Measurements from ENCODE around the gene LIM2. TPM values are rescaled to one million over a fixed set of nuclear protein-coding genes. Genes with fewer than 3 reads are reported as not detected.
"Not testable (repeated sequence)": the region's sequence is repeated elsewhere in the genome, so short reads cannot be mapped to it uniquely, and the experiment has no call there.

Gene LIM2, protein sequence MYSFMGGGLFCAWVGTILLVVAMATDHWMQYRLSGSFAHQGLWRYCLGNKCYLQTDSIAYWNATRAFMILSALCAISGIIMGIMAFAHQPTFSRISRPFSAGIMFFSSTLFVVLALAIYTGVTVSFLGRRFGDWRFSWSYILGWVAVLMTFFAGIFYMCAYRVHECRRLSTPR
- polyA plus RNA-seq (ENCODE audit: insufficient read length) = not detected

- no peak for DNase-seq
These were observed at the start of gene LIM2 for GRCh38 chr19:51387924-51388389. TSS of gene LIM2 (minus strand) at chr19:51387974. CDS start at chr19:51387443, 531 bp downstream.

- no peak for DNase-seq
These were observed 46.7 kb upstream of the LIM2 start for GRCh38 chr19:51434456-51434855.

DNA sequence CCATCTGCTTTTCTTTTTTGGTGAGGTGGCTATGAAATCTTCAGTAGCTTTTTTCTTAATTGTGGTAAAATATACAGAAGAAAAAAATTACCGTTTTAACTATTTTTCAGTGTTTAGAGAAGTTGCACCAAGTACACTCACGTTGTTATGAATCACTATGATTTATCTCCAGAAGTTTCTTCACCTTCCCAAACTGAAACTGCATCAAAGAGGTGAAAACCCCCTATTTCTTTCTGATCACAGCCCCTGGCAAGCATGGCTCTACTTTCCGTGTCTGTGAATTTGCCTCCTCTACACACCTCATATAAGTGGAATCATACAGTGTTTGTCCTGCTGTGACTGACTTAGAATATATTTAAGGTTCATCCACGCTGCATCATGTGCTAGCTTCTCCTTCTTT is 45.3 kb upstream of the LIM2 start:
- no peak for DNase-seq

DNA sequence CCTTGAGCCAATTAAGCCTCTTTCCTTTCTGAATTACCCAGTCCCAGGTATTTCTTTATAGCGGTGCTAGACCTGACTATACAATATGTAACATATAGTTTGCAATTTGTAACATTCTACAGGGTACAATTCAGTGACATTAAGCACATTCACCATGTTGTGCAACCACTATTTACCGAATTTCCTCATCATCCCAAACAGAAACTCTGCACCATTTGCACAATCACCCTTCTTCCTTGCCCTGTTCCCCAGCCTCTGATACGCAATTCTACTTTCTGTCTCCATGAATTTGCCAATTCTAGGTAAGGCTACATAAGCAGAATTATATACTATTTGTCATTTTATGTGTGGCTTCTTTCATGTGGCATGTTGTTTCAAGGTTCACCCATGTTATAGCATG is 43.4 kb upstream of the LIM2 start:
- DNase-seq = no peak

GRCh38 chr19:51430221-51430620 is 42.4 kb upstream of the LIM2 start:
- no peak for DNase-seq

- DNase-seq = no peak
These were observed 39.4 kb upstream of the LIM2 start for GRCh38 chr19:51427201-51427600.

DNA sequence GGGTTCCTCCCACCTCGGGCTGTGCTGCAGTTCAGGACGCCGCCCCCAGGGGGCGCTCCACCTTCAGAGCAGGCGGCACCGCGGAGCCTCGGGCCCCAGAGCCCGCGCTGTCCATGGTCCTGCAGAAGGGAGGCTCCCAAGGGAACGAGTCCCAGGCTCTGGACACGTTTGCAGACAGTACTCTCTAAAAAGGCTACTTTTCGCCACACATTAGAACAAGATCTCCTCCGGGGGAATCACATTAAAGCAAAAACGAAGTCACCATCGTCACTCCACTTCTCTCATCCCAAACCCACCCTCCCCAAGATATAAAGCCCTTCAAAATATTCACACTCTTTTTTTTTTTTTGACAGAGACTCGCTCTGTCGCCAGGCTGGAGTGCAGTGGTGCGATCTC is 34.3 kb upstream of the LIM2 start:
- peak; percentile 60 for DNase-seq

DNA sequence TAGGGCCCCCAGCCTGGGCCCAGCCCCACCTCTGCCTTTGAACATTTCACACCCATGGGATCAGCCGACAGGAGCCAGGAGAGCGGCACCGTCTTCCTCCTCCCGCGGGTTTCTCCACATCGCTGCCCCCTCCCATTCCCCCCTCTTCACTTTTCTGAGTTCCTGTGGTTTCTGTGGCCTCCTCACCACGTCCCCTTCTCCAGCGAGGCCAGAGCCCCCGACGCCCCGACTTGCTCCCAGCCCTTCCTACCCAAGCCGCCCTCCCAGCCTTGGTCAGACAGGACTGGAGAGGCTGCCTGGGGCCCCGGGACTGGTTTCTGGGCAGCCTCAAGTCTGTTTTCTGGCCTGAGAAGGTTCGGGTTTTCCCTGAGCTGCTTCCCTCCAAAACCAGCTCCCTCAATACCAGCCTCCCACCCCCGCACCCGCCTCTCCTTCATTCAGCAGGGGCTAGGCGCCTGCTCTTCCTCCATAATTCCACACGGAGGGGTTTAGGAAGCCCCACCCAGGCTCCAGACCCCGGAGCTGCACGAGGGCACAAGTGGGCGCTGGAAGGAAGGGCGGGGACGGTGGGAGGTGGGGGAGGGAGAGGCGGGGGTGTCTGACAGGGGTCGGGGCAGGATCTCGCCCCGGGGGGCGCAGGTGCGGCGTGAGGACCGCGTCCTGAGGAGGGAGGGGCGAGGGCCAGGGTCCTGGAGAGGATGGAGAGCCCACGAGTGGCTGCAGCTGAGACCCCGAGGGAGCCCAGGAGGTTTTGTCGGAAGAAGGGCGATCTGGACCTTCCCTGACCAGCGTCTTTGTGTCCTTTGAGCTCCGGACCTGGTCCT is 33.7 kb upstream of the LIM2 start:
- DNase-seq = no peak

GRCh38 chr19:51420511-51420910 is 32.7 kb upstream of the LIM2 start:
- DNase-seq = not testable (repeated sequence)

GRCh38 chr19:51418707-51419106 is 30.9 kb upstream of the LIM2 start:
- DNase-seq = no peak

DNA sequence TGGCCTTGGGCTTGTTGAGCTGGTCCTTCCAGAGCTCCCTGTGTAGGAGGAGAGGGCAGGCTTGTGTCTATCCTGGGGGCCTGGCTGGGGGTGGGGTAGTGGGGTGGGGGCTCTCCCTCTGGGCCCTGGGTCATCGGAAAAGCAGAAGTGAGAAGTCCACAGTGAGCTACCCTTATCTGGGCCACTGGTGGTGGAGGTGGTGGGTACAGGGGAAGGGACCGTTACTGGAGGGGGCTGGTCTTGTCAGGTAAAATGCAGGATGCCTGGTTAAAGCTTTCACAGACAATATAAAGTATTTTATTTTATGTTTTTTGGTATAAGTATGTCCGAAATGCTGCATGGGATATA is 30.0 kb upstream of the LIM2 start:
- DNase-seq = no peak

DNA sequence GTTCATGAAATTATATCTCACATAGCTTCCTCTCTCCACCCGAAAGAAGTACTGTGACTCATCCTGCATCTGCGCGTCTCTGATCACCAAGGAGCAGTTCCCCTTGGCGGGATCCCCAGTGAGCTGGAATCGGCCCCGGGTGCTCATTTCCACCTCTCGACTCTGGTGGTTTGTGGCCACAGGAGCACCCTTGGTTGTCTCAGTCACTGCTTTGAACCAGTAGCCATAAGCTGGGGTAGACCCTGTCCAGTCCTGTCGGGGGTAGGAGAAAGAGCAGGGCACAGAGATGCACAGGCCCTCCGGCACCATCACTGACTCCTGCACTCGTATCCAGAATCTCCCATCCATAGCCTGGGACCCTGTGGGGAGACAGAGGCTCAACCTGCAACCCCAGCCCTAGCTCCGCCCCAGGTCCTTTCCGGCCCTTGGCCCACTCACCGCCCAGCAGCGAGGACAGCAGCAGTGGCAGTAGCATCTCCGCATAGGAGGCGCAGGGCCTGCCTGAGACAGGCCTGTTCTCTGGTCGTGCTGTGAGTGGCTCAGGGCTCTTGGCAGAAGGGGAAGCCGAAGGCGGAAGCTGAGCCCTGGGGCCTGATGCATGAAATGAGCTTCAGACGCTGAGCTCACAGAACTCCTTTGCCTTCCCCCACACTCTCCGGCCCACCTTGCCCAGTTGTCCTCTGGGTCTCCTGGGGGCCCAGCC is 29.5 kb upstream of the LIM2 start, which contains the start of gene SIGLEC10:
TSS of gene SIGLEC10 (minus strand) at position 536 of the 703 bp plus-strand sequence. CDS start at position 475, 61 bp downstream.
- peak; percentile 32 for DNase-seq

- not testable (repeated sequence) for DNase-seq
These were observed 28.6 kb upstream of the LIM2 start for GRCh38 chr19:51416422-51416821.

- no peak for DNase-seq
These were observed 27.4 kb upstream of the LIM2 start for GRCh38 chr19:51415187-51415586.

- no peak for DNase-seq
These were observed 23.4 kb upstream of the LIM2 start for GRCh38 chr19:51410950-51411748.

GRCh38 chr19:51407511-51408131 is 19.8 kb upstream of the LIM2 start:
- DNase-seq = no peak

- DNase-seq = no peak
These were observed 14.3 kb upstream of the LIM2 start for GRCh38 chr19:51402117-51402516.

GRCh38 chr19:51399936-51400335 is 12.2 kb upstream of the LIM2 start:
- not testable (repeated sequence) for DNase-seq

DNA sequence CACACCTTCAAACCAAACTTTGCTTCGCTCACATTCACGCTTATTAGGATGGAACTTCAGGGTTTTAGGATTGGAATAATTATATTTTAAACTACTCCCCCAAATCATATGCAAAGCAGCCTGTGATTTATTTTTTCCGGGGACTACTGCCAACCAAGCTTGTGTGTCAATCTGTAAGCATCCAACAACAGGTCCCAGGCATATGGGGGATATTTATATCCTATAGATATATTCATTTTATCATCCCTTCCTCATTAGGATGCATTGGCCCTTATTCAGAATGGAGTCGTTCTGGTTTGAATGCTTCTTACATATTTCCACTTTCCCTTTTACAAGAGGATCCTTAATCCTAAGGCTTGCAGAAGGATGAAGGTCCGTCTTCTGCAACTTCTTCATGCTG is 11.5 kb upstream of the LIM2 start:
- no peak for DNase-seq

- DNase-seq = no peak
These were observed 10.4 kb upstream of the LIM2 start for GRCh38 chr19:51398096-51398704.

- DNase-seq = not testable (repeated sequence)
These were observed 9.7 kb upstream of the LIM2 start for GRCh38 chr19:51397453-51397852.

- no peak for DNase-seq
These were observed 8.4 kb upstream of the LIM2 start for GRCh38 chr19:51396175-51396574.

All from hindlimb muscle (tissue), 1 donor.